OCI-LY3 (cell line): ENCODE measurements around the gene MAP2K6.

Experiments
- H2AFZ ChIP-seq: fragments of 200-600, 300-600 bp; shearing (Covaris generic); 2 replicates; pipeline ENCODE4 v1.6.0; 2014; ENCODE audit warnings: antibody characterized with exemption, low read depth, low read length
- H3K27ac ChIP-seq: fragments of 200-600, 300-600 bp; sonication (generic); 2 replicates; pipeline ENCODE4 v1.5.1; 2014; ENCODE audit warnings: mild to moderate bottlenecking, low read length, moderate library complexity, mixed read lengths
- H3K27me3 ChIP-seq: fragments of 200-600, 300-600 bp; sonication (generic); 2 replicates; pipeline ENCODE4 v1.6.1; 2014; ENCODE audit warnings: low read depth, low read length, mixed read lengths
- H3K36me3 ChIP-seq: fragments of 200-600, 300-600 bp; sonication (generic); replicated peaks from 2 replicates; pipeline ENCODE3; 2014; ENCODE audit warnings: low read depth, low read length, mixed read lengths
- H3K4me1 ChIP-seq: fragments of 300-600, 200-600 bp; sonication (generic); 2 replicates; pipeline ENCODE4 v1.6.1; 2014; ENCODE audit warnings: low read length, mixed read lengths
- H3K4me2 ChIP-seq: fragments of 200-600, 300-600 bp; sonication (generic); 2 replicates; pipeline ENCODE4 v1.6.1; 2014; ENCODE audit warnings: low read length, mixed read lengths
- H3K4me3 ChIP-seq: fragments of 300-600, 200-600 bp; sonication (generic); 2 replicates; pipeline ENCODE4 v1.5.1; 2014; ENCODE audit warnings: antibody characterized with exemption, mild to moderate bottlenecking, low read length, moderate library complexity
- H3K79me2 ChIP-seq: fragments of 300-600, 200-600 bp; shearing (Covaris generic); 2 replicates; pipeline ENCODE4 v1.6.1; 2014; ENCODE audit warnings: mild to moderate bottlenecking, low read length, mixed read lengths
- H3K9ac ChIP-seq: fragments of 300-600, 200-600 bp; shearing (Covaris generic); 2 replicates; pipeline ENCODE4 v1.6.0; 2014; ENCODE audit warnings: mild to moderate bottlenecking, low read length, moderate library complexity
- H3K9me3 ChIP-seq: fragments of 200-600, 300-600 bp; shearing (Covaris generic); 2 replicates; pipeline ENCODE4 v1.6.1; 2014; ENCODE audit warnings: low read length, mixed read lengths; ENCODE audit not compliant: insufficient read depth
- H4K20me1 ChIP-seq: fragments of 200-600, 300-600 bp; sonication (generic); 2 replicates; pipeline ENCODE4 v1.6.1; 2016; ENCODE audit warnings: low read length, mixed read lengths; ENCODE audit not compliant: insufficient read depth
- CTCF ChIP-seq: fragments of 200-600, 300-600 bp; sonication (generic); IDR thresholded peaks from 2 replicates; pipeline ENCODE4 v1.5.1; 2014; ENCODE audit warnings: antibody characterized with exemption, low read length, low read depth
- EZH2phosphoT487 ChIP-seq: fragments of 200-600 bp; shearing (Covaris generic); IDR thresholded peaks from 2 replicates; pipeline ENCODE4 v1.6.1; 2018; ENCODE audit warnings: antibody characterized with exemption, mixed run types, low read depth

MAP2K6 gene

GRCh38 chr17:69518951-69519350 lies 104.5 kb downstream of the MAP2K6 start:
- no peak overlapping the region for H3K4me2 ChIP-seq
- H3K79me2 ChIP-seq, result no peaks in the 10 kb centered on the region
- H3K36me3 ChIP-seq, result peaks cover 39% of the 10 kb centered on the region
- H3K4me1 ChIP-seq, result peaks cover 23% of the 10 kb centered on the region
- H3K27ac ChIP-seq, result no peak overlapping the region
- no peaks in the 10 kb centered on the region for H3K27me3 ChIP-seq
- no peak overlapping the region for H2AFZ ChIP-seq
- H3K9ac ChIP-seq, result no peak overlapping the region
- no peak overlapping the region for H3K4me3 ChIP-seq
- no peaks in the 10 kb centered on the region for H3K9me3 ChIP-seq
- no peak for TF ChIP-seq CTCF
- TF ChIP-seq EZH2phosphoT487, result no peak
- no peaks in the 10 kb centered on the region for H4K20me1 ChIP-seq

GRCh38 chr17:69523244-69523861 lies 108.9 kb downstream of the MAP2K6 start:
- peak overlapping the region; percentile 48 for H3K4me2 ChIP-seq
- H3K4me1 ChIP-seq, result peaks cover 15% of the 10 kb centered on the region
- H2AFZ ChIP-seq, result peak overlapping the region; percentile 76; the same call in 1 of the 2 replicates
- H3K4me3 ChIP-seq, result peak overlapping the region; percentile 44; the same call in 1 of the 2 replicates
- H3K9ac ChIP-seq, result no peak overlapping the region
- no peaks in the 10 kb centered on the region for H3K27me3 ChIP-seq
- peak; percentile 74 for TF ChIP-seq CTCF
- TF ChIP-seq EZH2phosphoT487, result no peak
- H3K36me3 ChIP-seq, result peaks cover 39% of the 10 kb centered on the region
- no peaks in the 10 kb centered on the region for H3K9me3 ChIP-seq
- H3K79me2 ChIP-seq, result no peaks in the 10 kb centered on the region
- no peaks in the 10 kb centered on the region for H4K20me1 ChIP-seq
- H3K27ac ChIP-seq, result no peak overlapping the region

- peaks cover 15% of the 10 kb centered on the region for H3K4me1 ChIP-seq
- peak; percentile 63 for TF ChIP-seq CTCF
- TF ChIP-seq EZH2phosphoT487, result no peak
- no peak overlapping the region for H2AFZ ChIP-seq
- no peak overlapping the region for H3K4me2 ChIP-seq
- H3K9me3 ChIP-seq, result no peaks in the 10 kb centered on the region
- no peak overlapping the region for H3K27ac ChIP-seq
- H3K27me3 ChIP-seq, result no peaks in the 10 kb centered on the region
- H3K79me2 ChIP-seq, result no peaks in the 10 kb centered on the region
- H3K36me3 ChIP-seq, result peaks cover 30% of the 10 kb centered on the region
- no peak overlapping the region for H3K9ac ChIP-seq
- H4K20me1 ChIP-seq, result no peaks in the 10 kb centered on the region
- no peak overlapping the region for H3K4me3 ChIP-seq
Observed at GRCh38 chr17:69524854-69525253, 110.4 kb downstream of the MAP2K6 start.

- peaks cover 12% of the 10 kb centered on the region for H3K4me1 ChIP-seq
- H3K27ac ChIP-seq, result no peak overlapping the region
- no peak overlapping the region for H3K4me3 ChIP-seq
- H3K9me3 ChIP-seq, result no peaks in the 10 kb centered on the region
- H3K9ac ChIP-seq, result no peak overlapping the region
- H4K20me1 ChIP-seq, result no peaks in the 10 kb centered on the region
- peaks cover 20% of the 10 kb centered on the region for H3K36me3 ChIP-seq
- no peaks in the 10 kb centered on the region for H3K79me2 ChIP-seq
- no peaks in the 10 kb centered on the region for H3K27me3 ChIP-seq
- peak overlapping the region; percentile 18; the same call in 1 of the 2 replicates for H3K4me2 ChIP-seq
- no peak overlapping the region for H2AFZ ChIP-seq
- TF ChIP-seq EZH2phosphoT487 (no peak), CTCF (peak; percentile 95)
Observed at GRCh38 chr17:69525920-69526841, 111.7 kb downstream of the MAP2K6 start.
